A673 (cell line): ENCODE results near the gene ARHGEF7. TPM values are rescaled to one million over a fixed set of nuclear protein-coding genes. Genes with fewer than 3 reads are reported as not detected.
A peak's percentile ranks its signal among the peaks of the same experiment; 100 is the strongest.

Source experiments
- BruUV-seq: library from RNA; stranded (reverse); fragments of 400-500 nt; replicated peaks from 2 replicates; lab custom pipeline; 2021; lab: Mats Ljungman, UMichigan
- CTCF ChIA-PET: fragments of 300-600 bp; sonication (Branson Sonifier 250); formaldehyde crosslinking; loops from one replicate; lab custom pipeline; 2022; ENCODE audit warnings: antibody characterized with exemption; lab: Charles Lee
- POLR2A ChIA-PET: fragments of 300-600 bp; sonication (Branson Sonifier 250); formaldehyde crosslinking; loops from one replicate; lab custom pipeline; 2022; ENCODE audit warnings: antibody characterized with exemption; ENCODE audit not compliant: low non-redundant PET; lab: Charles Lee
- DNase-seq: peaks from one replicate; pipeline ENCODE4 v3.0.0-alpha.2; 2015; ENCODE audit warnings: low spot score
- H3K27ac ChIP-seq: fragments of 200-600 bp; sonication (generic); 2 replicates; pipeline ENCODE4 v1.5.1; 2016; ENCODE audit warnings: mixed run types, low read depth, mild to moderate bottlenecking, mixed read lengths, antibody characterized with exemption, low read length; ENCODE audit not compliant: poor library complexity, severe bottlenecking
- H3K27me3 ChIP-seq: fragments of 200-600 bp; sonication (generic); replicated peaks from 2 replicates; pipeline ENCODE4 v1.6.1; 2017; ENCODE audit warnings: mixed run types, low read depth, mild to moderate bottlenecking, mixed read lengths, antibody characterized with exemption, low read length; ENCODE audit not compliant: insufficient read depth, poor library complexity
- H3K36me3 ChIP-seq: fragments of 200-600 bp; sonication (generic); 2 replicates; pipeline ENCODE4 v1.6.1; 2016; ENCODE audit warnings: mixed run types, mild to moderate bottlenecking, mixed read lengths, antibody characterized with exemption, low read length; ENCODE audit not compliant: insufficient read depth, poor library complexity, severe bottlenecking
- H3K4me1 ChIP-seq: fragments of 200-600 bp; sonication (generic); 2 replicates; pipeline ENCODE4 v1.6.1; 2017; ENCODE audit warnings: mixed run types, mild to moderate bottlenecking, mixed read lengths, antibody characterized with exemption, low read length; ENCODE audit not compliant: insufficient read depth, poor library complexity, severe bottlenecking
- H3K4me3 ChIP-seq: fragments of 200-600 bp; sonication (generic); 2 replicates; pipeline ENCODE4 v1.5.1; 2016; ENCODE audit warnings: low read depth, mixed run types, mild to moderate bottlenecking, mixed read lengths, low read length; ENCODE audit not compliant: poor library complexity, severe bottlenecking
- H3K9me3 ChIP-seq: fragments of 200-600 bp; sonication (generic); 2 replicates; pipeline ENCODE4 v1.6.1; 2016; ENCODE audit warnings: mixed run types, low read depth, mild to moderate bottlenecking, mixed read lengths, antibody characterized with exemption, low read length; ENCODE audit not compliant: poor library complexity, severe bottlenecking
- EZH2 ChIP-seq: fragments of 200-600 bp; sonication (generic); IDR thresholded peaks from 2 replicates; pipeline ENCODE4 v1.6.1; 2017; ENCODE audit warnings: borderline replicate concordance, low read depth, mild to moderate bottlenecking, mixed read lengths, antibody characterized with exemption, low read length; ENCODE audit not compliant: poor library complexity, severe bottlenecking
- intact Hi-C: fragments of 100-400 bp; cut with micrococcal nuclease; formaldehyde crosslinking; loops from one replicate; pipeline ENCODE4 v1.10.0; 2022; ENCODE audit not compliant: unreplicated experiment
- total RNA-seq: library from RNA; stranded (reverse); gene quantifications from 2 replicates; pipeline ENCODE4 v1.2.3, GENCODE V29; 2021
- TF ChIP-seq, protein P1 (sequence below): fragments of 300-800, 200-600 bp; sonication (generic); conservative IDR thresholded peaks from 2 replicates; pipeline ENCODE4 v1.5.1; 2017; ENCODE audit warnings: low read depth, mild to moderate bottlenecking, antibody characterized with exemption, low read length, moderate library complexity, mixed read lengths

Gene ARHGEF7
- total RNA-seq, 1 experiment from 2014 or later = 39.9 TPM

DNA sequence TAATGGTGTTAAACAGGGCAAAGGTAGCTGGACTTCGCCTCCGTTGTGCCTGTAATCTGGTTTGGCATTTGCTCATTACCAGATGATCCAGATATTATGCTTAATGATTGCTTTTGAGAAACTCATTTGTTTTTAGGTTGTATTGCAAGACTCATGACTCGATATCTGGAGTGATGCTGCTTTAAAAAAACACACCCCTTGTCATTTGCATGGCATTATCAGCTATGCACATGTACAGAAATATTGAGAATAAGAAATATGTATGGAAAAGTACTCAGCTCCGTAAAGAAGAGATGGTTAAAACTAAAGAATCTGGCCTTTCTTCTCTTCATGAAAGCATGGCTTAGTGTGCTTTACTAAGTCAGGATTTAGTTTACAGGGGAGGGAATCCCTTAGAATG, 95.0 kb downstream of the ARHGEF7 start:
- no peak overlapping the region for H3K4me3 ChIP-seq
- ChIA-PET POLR2A (no interaction called here), CTCF (no interaction called here)
- H3K36me3 ChIP-seq = no peaks in the 10 kb centered on the region
- H3K9me3 ChIP-seq = no peaks in the 10 kb centered on the region
- no TSS peak for BruUV-seq
- DNase-seq = no peak
- intact Hi-C loops = loop anchor here (5.0 to 10.0 kb wide), 2 partner anchors 58 to 295 kb away; partner anchors contain the start of gene ANKRD10
- H3K27me3 ChIP-seq = no peaks in the 10 kb centered on the region
- TF ChIP-seq, protein P1, sequence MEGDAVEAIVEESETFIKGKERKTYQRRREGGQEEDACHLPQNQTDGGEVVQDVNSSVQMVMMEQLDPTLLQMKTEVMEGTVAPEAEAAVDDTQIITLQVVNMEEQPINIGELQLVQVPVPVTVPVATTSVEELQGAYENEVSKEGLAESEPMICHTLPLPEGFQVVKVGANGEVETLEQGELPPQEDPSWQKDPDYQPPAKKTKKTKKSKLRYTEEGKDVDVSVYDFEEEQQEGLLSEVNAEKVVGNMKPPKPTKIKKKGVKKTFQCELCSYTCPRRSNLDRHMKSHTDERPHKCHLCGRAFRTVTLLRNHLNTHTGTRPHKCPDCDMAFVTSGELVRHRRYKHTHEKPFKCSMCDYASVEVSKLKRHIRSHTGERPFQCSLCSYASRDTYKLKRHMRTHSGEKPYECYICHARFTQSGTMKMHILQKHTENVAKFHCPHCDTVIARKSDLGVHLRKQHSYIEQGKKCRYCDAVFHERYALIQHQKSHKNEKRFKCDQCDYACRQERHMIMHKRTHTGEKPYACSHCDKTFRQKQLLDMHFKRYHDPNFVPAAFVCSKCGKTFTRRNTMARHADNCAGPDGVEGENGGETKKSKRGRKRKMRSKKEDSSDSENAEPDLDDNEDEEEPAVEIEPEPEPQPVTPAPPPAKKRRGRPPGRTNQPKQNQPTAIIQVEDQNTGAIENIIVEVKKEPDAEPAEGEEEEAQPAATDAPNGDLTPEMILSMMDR = no peak
- no peak for TF ChIP-seq EZH2
- peak overlapping the region; percentile 18 for H3K27ac ChIP-seq
- peaks cover 26% of the 10 kb centered on the region for H3K4me1 ChIP-seq

DNA sequence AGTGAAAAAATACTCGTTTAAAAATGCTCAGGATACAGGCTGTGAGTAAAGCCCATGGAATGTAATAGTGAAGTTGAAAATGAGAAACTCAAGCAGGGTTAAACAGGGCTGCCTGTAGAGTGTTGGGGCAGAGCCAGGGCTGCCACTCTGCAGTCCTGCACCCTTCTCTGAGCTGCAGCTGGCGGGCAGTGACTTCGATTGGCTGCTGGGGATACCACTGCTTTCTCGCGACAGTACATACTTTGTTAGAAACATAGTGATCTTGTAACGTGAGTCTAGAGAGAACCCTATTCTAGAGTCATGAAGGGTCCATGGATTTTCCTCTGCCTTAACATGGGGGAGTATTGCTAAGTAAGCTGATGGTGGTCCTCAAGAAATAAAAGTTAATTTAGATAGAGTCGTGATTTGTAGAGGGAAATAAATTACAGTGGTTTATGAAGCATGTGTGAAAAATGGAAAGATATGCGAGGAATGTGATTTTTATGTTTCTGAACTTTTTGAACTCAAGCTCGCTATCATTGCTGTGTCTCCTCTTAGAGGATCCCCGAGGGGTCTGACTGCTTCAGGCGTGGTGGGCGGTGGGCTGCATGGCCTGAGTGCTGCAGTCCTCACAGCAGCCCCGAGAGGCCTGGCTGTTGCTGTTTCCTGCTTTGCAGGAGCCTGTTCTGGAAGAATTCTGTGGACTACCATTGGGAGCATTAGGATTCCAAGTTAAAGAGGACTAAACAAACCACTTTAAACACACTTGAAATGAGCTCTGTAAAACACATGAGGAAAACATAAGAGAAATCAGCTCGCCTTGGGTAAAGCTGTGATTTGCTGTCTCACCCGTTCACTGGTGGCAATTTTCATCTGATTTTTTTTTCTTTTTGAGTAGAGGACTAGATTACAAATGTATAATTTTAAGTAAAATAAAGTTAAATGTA, 95.7 kb downstream of the ARHGEF7 start:
- Histone ChIP-seq H3K4me1 (peaks cover 26% of the 10 kb centered on the region), H3K4me3 (no peak overlapping the region), H3K27ac (peak overlapping the region; percentile 18), H3K9me3 (no peaks in the 10 kb centered on the region), H3K36me3 (no peaks in the 10 kb centered on the region), H3K27me3 (no peaks in the 10 kb centered on the region)
- intact Hi-C loops = loop anchor here (5.0 to 10.0 kb wide), 2 partner anchors 59 to 296 kb away; partner anchors contain the start of gene ANKRD10
- TF ChIP-seq, protein P1 = no peak
- no peak for TF ChIP-seq EZH2
- POLR2A ChIA-PET = no interaction called here
- no TSS peak for BruUV-seq
- peak; percentile 86 for DNase-seq
- CTCF ChIA-PET = no interaction called here

DNA sequence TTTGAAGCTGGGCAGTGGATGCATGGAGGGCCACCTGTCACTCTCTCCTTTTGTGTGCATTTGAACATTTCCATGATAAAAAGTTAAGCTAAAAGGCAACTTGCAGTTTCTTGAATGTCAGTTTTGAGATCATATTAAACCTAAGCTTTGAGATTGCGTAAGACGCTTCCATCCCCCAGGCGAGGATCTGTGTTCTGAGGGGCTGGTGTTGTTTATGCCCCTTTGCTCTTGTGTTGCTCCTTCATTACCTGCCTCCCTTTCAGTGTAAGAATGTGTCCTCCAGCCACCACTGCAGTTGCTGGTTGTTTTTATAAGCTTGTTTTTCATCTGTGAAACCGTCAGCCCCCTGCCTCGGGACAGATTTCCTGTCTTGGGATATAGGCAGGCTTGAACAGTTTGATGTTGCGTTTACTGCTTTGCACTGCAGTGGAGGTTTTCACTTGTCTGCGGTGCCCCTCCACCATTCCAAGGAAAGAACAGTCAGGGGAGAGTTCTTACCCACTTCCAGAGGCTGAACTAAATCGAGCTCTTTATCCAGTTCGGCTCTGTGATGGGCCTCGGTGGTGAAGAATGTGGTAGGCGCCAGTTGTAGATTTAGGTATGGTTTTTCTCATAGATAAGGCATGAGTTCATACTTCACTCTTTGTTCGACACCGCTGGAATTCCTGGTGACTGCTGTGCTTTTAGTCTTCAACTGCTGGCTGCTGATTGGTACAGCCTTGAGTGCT, 96.8 kb downstream of the ARHGEF7 start:
- no peaks in the 10 kb centered on the region for H3K9me3 ChIP-seq
- peak; percentile 45 for DNase-seq
- no peak overlapping the region for H3K4me3 ChIP-seq
- no TSS peak for BruUV-seq
- no peaks in the 10 kb centered on the region for H3K36me3 ChIP-seq
- ChIA-PET POLR2A (no interaction called here), CTCF (no interaction called here)
- intact Hi-C loops = loop anchor here (5.0 to 10.0 kb wide), 2 partner anchors 60 to 297 kb away; partner anchors contain the start of gene ANKRD10
- H3K27ac ChIP-seq = no peak overlapping the region
- no peak for TF ChIP-seq EZH2
- TF ChIP-seq, protein P1 = no peak
- no peaks in the 10 kb centered on the region for H3K27me3 ChIP-seq
- peaks cover 26% of the 10 kb centered on the region for H3K4me1 ChIP-seq
